GM12878 (cell line): Measurements from ENCODE around the gene NME7. TPM values are rescaled to one million over a fixed set of nuclear protein-coding genes. Genes with fewer than 3 reads are reported as not detected.

Source experiments
- ATAC-seq: fragments of 200-7000 bp; cut with Tn5 transposase; 3 replicates; pipeline ENCODE4 v1.9.1; 2020; ENCODE audit warnings: mild to moderate bottlenecking, moderate library complexity
- BruUV-seq: library from RNA; stranded (reverse); fragments of 400-500 nt; replicated peaks from 2 replicates; lab custom pipeline; 2021; lab: Mats Ljungman, UMichigan
- CTCF ChIA-PET: fragments of 300-600 bp; sonication (Branson Sonifier 250); formaldehyde crosslinking; extraction: SDS; loops from one replicate; lab custom pipeline; 2021; ENCODE audit warnings: inconsistent platforms; lab: Yijun Ruan, JAX
- POLR2A ChIA-PET: fragments of 350-600 bp; formaldehyde crosslinking; extraction: SDS; loops from one replicate; lab custom pipeline; 2021; ENCODE audit warnings: inconsistent platforms; lab: Charles Lee
- RAD21 ChIA-PET: fragments of 300-600 bp; sonication (Branson Sonifier 250); formaldehyde crosslinking; loops from one replicate; lab custom pipeline; 2023; ENCODE audit warnings: antibody characterized with exemption; ENCODE audit not compliant: unreplicated experiment; lab: Charles Lee
- SMC1A ChIA-PET: fragments of 300-600 bp; sonication (Branson Sonifier 250); formaldehyde crosslinking; loops from one replicate; lab custom pipeline; 2023; ENCODE audit not compliant: unreplicated experiment, uncharacterized antibody; lab: Charles Lee
- DNase-seq: peaks from one replicate; pipeline ENCODE4 v3.0.0-alpha.2; 2011; ENCODE audit warnings: low read depth, low spot score
- FAIRE-seq: peaks from 3 replicates; lab custom pipeline; 2011; peaks lifted over from hg19 to GRCh38; lab: Jason Lieb, UNC
- H2AFZ ChIP-seq: 2 replicates; pipeline ENCODE4 v1.6.0; 2011; ENCODE audit warnings: low read depth, low read length, control low read depth; ENCODE audit not compliant: control insufficient read depth
- H3K27ac ChIP-seq: 2 replicates; pipeline ENCODE4 v1.5.1; 2011; ENCODE audit warnings: control low read depth; ENCODE audit not compliant: control insufficient read depth, insufficient read depth
- H3K27me3 ChIP-seq, 2 experiments: replicated peaks in 1 of 2; 2 replicates each; pipeline versions ENCODE4 v1.6.0 to v1.6.1; 2011; ENCODE audit warnings: low read length in 1 of 2; ENCODE audit not compliant: control insufficient read depth in 2 of 2, insufficient read depth in 2 of 2
- H3K36me3 ChIP-seq, 2 experiments: 2 replicates each; pipeline ENCODE4 v1.5.1; 2011; ENCODE audit warnings: low read length in 1 of 2; ENCODE audit not compliant: control insufficient read depth in 2 of 2, insufficient read depth in 2 of 2
- H3K4me1 ChIP-seq: 2 replicates; pipeline ENCODE4 v1.6.1; 2011; ENCODE audit warnings: mild to moderate bottlenecking, low read length, moderate library complexity, mixed read lengths; ENCODE audit not compliant: control insufficient read depth, insufficient read depth
- H3K4me2 ChIP-seq: 2 replicates; pipeline ENCODE4 v1.6.0; 2011; ENCODE audit warnings: control low read depth; ENCODE audit not compliant: control insufficient read depth, insufficient read depth
- H3K4me3 ChIP-seq: fragments of 200-600 bp; sonication (generic); 2 replicates; pipeline ENCODE4 v1.5.1; 2016
- H3K79me2 ChIP-seq: 2 replicates; pipeline ENCODE4 v1.6.0; 2011; ENCODE audit warnings: low read length; ENCODE audit not compliant: control insufficient read depth, insufficient read depth
- H3K9ac ChIP-seq: 2 replicates; pipeline ENCODE4 v1.8.0; 2011; ENCODE audit warnings: low read length, control low read depth, mixed read lengths; ENCODE audit not compliant: control insufficient read depth, insufficient read depth
- H3K9me3 ChIP-seq: replicated peaks from 3 replicates; pipeline ENCODE4 v1.5.1; 2011; ENCODE audit warnings: mild to moderate bottlenecking, low read length; ENCODE audit not compliant: control insufficient read depth, insufficient read depth
- H4K20me1 ChIP-seq: 2 replicates; pipeline ENCODE4 v1.6.0; 2011; ENCODE audit not compliant: control insufficient read depth, insufficient read depth
- CBFB ChIP-seq: IDR thresholded peaks from 2 replicates; pipeline ENCODE4 v1.6.1; 2016; ENCODE audit warnings: antibody characterized with exemption, low read depth
- CEBPB ChIP-seq, 2 experiments: fragments of 150-350 bp in 1 of 2; IDR thresholded peaks; 2 replicates each; pipeline ENCODE4 v1.6.1; 2012 to 2014; ENCODE audit warnings: low read depth in 2 of 2, low read length in 2 of 2, borderline replicate concordance in 1 of 2, inconsistent platforms in 1 of 2
- CHD1 ChIP-seq: IDR thresholded peaks from 2 replicates; pipeline ENCODE4 v1.6.1; 2012; ENCODE audit warnings: low read depth, low read length, improper control_type of control experiment
- CHD2 ChIP-seq: IDR thresholded peaks from 2 replicates; pipeline ENCODE4 v1.6.1; 2011; ENCODE audit warnings: low read depth, low read length, improper control_type of control experiment, borderline replicate concordance
- CREM ChIP-seq: IDR thresholded peaks from 2 replicates; pipeline ENCODE4 v1.6.1; 2014; ENCODE audit warnings: antibody characterized with exemption, low read depth
- DPF2 ChIP-seq: fragments of 450-650 bp; IDR thresholded peaks from 2 replicates; pipeline ENCODE4 v1.6.1; 2017; ENCODE audit warnings: mild to moderate bottlenecking
- EED ChIP-seq: sonication (generic); IDR thresholded peaks from 2 replicates; pipeline ENCODE4 v1.6.1; 2016; ENCODE audit warnings: antibody characterized with exemption, low read depth
- IKZF1 ChIP-seq: fragments of 450-650 bp; conservative IDR thresholded peaks from 2 replicates; pipeline ENCODE4 v1.6.1; 2017; ENCODE audit warnings: antibody characterized with exemption, mild to moderate bottlenecking
- IKZF2 ChIP-seq, 2 experiments: fragments of 450-650 bp; IDR thresholded peaks; 2 replicates each; pipeline ENCODE4 v1.6.1; 2017; ENCODE audit warnings: mild to moderate bottlenecking in 2 of 2, moderate library complexity in 2 of 2
- IRF4 ChIP-seq: IDR thresholded peaks from 2 replicates; pipeline ENCODE4 v1.6.1; 2011; ENCODE audit warnings: low read depth, low read length
- MTA2 ChIP-seq: fragments of 450-650 bp; IDR thresholded peaks from 2 replicates; pipeline ENCODE4 v1.6.1; 2016; ENCODE audit warnings: low read depth, mild to moderate bottlenecking, moderate library complexity
- NFIC ChIP-seq: IDR thresholded peaks from 2 replicates; pipeline ENCODE4 v1.6.1; 2012; ENCODE audit warnings: low read depth, mild to moderate bottlenecking, inconsistent platforms, low read length, moderate library complexity
- PAX5 ChIP-seq: IDR thresholded peaks from 2 replicates; pipeline ENCODE4 v1.6.1; 2011; ENCODE audit warnings: low read depth, low read length, borderline replicate concordance
- POLR2A ChIP-seq: IDR thresholded peaks from 2 replicates; pipeline ENCODE4 v1.6.1; 2011; ENCODE audit warnings: low read depth, mild to moderate bottlenecking, low read length
- POLR2AphosphoS5 ChIP-seq: IDR thresholded peaks from 2 replicates; pipeline ENCODE4 v1.6.1; 2011; ENCODE audit warnings: mild to moderate bottlenecking, low read length, inconsistent platforms
- RELA ChIP-seq: fragments of 450-650 bp; IDR thresholded peaks from 2 replicates; pipeline ENCODE4 v1.8.0; 2014; ENCODE audit warnings: borderline replicate concordance; ENCODE audit not compliant: partially characterized antibody
- SMAD1 ChIP-seq: fragments of 450-650 bp; IDR thresholded peaks from 2 replicates; pipeline ENCODE4 v1.6.1; 2018; ENCODE audit warnings: mild to moderate bottlenecking, low read depth; ENCODE audit not compliant: partially characterized antibody
- SMARCA5 ChIP-seq: fragments of 450-650 bp; IDR thresholded peaks from 2 replicates; pipeline ENCODE4 v1.6.1; 2017; ENCODE audit warnings: mild to moderate bottlenecking
- STAT1 ChIP-seq: fragments of 450-650 bp; conservative IDR thresholded peaks from 2 replicates; pipeline ENCODE4 v1.6.1; 2014; ENCODE audit warnings: antibody characterized with exemption, mild to moderate bottlenecking
- SUZ12 ChIP-seq: fragments of 200-600 bp; sonication (generic); IDR thresholded peaks from one replicate; pipeline ENCODE4 v1.6.1; 2018; ENCODE audit warnings: antibody characterized with exemption, mild to moderate bottlenecking; ENCODE audit not compliant: unreplicated experiment
- WGBS: methylation state at CpG from one replicate; pipeline ENCODE4 v1.1.6; 2016; ENCODE audit warnings: low lambda C conversion rate; ENCODE audit not compliant: insufficient replicate concordance, insufficient coverage; ENCODE audit errors: missing lambda C conversion rate; 5-methylcytosine and 5-hydroxymethylcytosine counted together
- in situ Hi-C: fragments of 300-500 bp; cut with MboI; formaldehyde crosslinking; loops from 9 replicates; pipeline ENCODE4 v1.14.3; 2018; ENCODE audit warnings: mixed read lengths
- intact Hi-C: fragments of 100-400 bp; cut with micrococcal nuclease; formaldehyde crosslinking; loops from one replicate; pipeline ENCODE4 v1.14.2; 2022; ENCODE audit not compliant: unreplicated experiment
- polyA plus RNA-seq, 11 experiments: library from polyadenylated mRNA; depleted of rRNA in 4 of 11; unstranded in 6 of 11; stranded (reverse) in 5 of 11; fragments of >200 nt; fragmentation: Nextera tagmentation in 4 of 11; fragmentation: Illumina TruSeq in 1 of 11; extraction: Ambion mirVana in 4 of 11; extraction: Trizol in 1 of 11; gene quantifications; 1 replicate in 1 of 11; 2 replicates in 10 of 11; pipeline versions ENCODE4 v1.2.1 to v1.2.3, GENCODE V29; 2011 to 2016; ENCODE audit warnings: inconsistent platforms in 2 of 11, missing spikeins in 2 of 11, low read depth in 1 of 11
- total RNA-seq, 4 experiments: library from RNA; depleted of rRNA in 3 of 4; stranded (reverse); fragments of >200 nt in 3 of 4; fragmentation: Illumina TruSeq in 1 of 4; extraction: Trizol in 1 of 4; gene quantifications; 2 replicates each; pipeline versions ENCODE4 v1.2.1 to v1.2.3, GENCODE V29; 2013 to 2021
- TF ChIP-seq, protein P1 (sequence below): fragments of 450-650 bp; IDR thresholded peaks from 2 replicates; pipeline ENCODE4 v1.6.1; 2018; ENCODE audit warnings: borderline replicate concordance, mild to moderate bottlenecking; ENCODE audit not compliant: partially characterized antibody

The NME7 gene
- total and polyA plus RNA-seq, 10 of the 15 experiments (the other 5 are each of a cell fraction or from before 2014, with no cell fraction given): 1.5 to 15.6 (median 7.2) TPM

- ATAC-seq (peak; percentile 82), DNase-seq (no peak), FAIRE-seq (no peak)
- Histone ChIP-seq H3K4me1 (peaks cover 20% of the 10 kb centered on the region), H3K4me3 (peak overlapping the region; percentile 24; the same call in 1 of the 2 replicates), H3K9ac (peak overlapping the region; percentile 26; the same call in 1 of the 2 replicates), H3K9me3 (no peaks in the 10 kb centered on the region), H4K20me1 (no peaks in the 10 kb centered on the region), H3K79me2 (no peaks in the 10 kb centered on the region), H3K27ac (peak overlapping the region; percentile 50), H3K36me3 (no peaks in the 10 kb centered on the region), H3K4me2 (peak overlapping the region; percentile 69), H3K27me3 (no peaks in the 10 kb centered on the region), H2AFZ (peak overlapping the region; percentile 69)
- in situ Hi-C loops (no loop called here), intact Hi-C loops (loop anchor here (5.0 kb wide), 1 partner anchor 64 kb away; no protein-coding TSS in a partner anchor)
- no TSS peak for BruUV-seq
- 9% methylated on average over 4 of the region's 4 CpGs for WGBS
- POLR2A ChIA-PET: interaction anchor here (1.0 to 2.0 kb wide), 8 partner anchors 13 to 66 kb away, joined by 3 to 8 read pairs (median 6); no protein-coding TSS in a partner anchor
- RAD21 ChIA-PET: interaction anchor here (0.8 to 9.8 kb wide), 11 partner anchors 9 to 537 kb away, joined by 3 to 109 read pairs (median 3); no protein-coding TSS in a partner anchor
- SMC1A ChIA-PET: interaction anchor here (0.9 to 17.5 kb wide), 15 partner anchors 9 to 257 kb away, joined by 3 to 188 read pairs (median 5); partner anchors contain the start of gene ATP1B1
- CTCF ChIA-PET: interaction anchor here (1.3 to 3.4 kb wide), 5 partner anchors 10 to 42 kb away, joined by 3 to 19 read pairs (median 8); partner anchors contain the start of gene ATP1B1
- TF ChIP-seq, protein P1, sequence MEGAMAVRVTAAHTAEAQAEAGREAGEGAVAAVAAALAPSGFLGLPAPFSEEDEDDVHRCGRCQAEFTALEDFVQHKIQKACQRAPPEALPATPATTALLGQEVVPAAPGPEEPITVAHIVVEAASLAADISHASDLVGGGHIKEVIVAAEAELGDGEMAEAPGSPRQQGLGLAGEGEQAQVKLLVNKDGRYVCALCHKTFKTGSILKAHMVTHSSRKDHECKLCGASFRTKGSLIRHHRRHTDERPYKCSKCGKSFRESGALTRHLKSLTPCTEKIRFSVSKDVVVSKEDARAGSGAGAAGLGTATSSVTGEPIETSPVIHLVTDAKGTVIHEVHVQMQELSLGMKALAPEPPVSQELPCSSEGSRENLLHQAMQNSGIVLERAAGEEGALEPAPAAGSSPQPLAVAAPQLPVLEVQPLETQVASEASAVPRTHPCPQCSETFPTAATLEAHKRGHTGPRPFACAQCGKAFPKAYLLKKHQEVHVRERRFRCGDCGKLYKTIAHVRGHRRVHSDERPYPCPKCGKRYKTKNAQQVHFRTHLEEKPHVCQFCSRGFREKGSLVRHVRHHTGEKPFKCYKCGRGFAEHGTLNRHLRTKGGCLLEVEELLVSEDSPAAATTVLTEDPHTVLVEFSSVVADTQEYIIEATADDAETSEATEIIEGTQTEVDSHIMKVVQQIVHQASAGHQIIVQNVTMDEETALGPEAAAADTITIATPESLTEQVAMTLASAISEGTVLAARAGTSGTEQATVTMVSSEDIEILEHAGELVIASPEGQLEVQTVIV: no peak
- TF ChIP-seq MTA2 (no peak), NFIC (0 out of 2 replicates have a peak, but pooled peaks have one; percentile 14), IKZF2 (IDR thresholded peaks at IDR 0.05) (peak in 1 of 2 experiments; percentile 53; a peak in 1 of 4 replicates), POLR2A (no peak), SUZ12 (no peak), CHD2 (no peak), SMARCA5 (no peak), IKZF1 (0 out of 2 replicates have a peak, but pooled peaks have one; percentile 47), CEBPB (IDR thresholded peaks at IDR 0.05; ENCODE audit: borderline replicate concordance in 1 of 2, low read depth in 2 of 2, low read length in 2 of 2) (no peak), SMAD1 (no peak), IRF4 (peak; percentile 26; the same call in 1 of the 2 replicates), CBFB (no peak), PAX5 (peak; percentile 9; the same call in 1 of the 2 replicates), DPF2 (0 out of 2 replicates have a peak, but pooled peaks have one; percentile 41), CHD1 (no peak), STAT1 (no peak), POLR2AphosphoS5 (no peak), EED (peak; percentile 8; the same call in 1 of the 2 replicates), RELA (peak; percentile 20), CREM (0 out of 2 replicates have a peak, but pooled peaks have one; percentile 2)
These were observed 276.7 kb downstream of the NME7 start for GRCh38 chr1:169090900-169091311.
